ENCODE measurements around the gene ELOVL1.
A peak's percentile ranks its signal among the peaks of the same experiment; 100 is the strongest.
"Not testable (repeated sequence)": the region's sequence is repeated elsewhere in the genome, so short reads cannot be mapped to it uniquely, and the experiment has no call there.

The ELOVL1 gene

DNA sequence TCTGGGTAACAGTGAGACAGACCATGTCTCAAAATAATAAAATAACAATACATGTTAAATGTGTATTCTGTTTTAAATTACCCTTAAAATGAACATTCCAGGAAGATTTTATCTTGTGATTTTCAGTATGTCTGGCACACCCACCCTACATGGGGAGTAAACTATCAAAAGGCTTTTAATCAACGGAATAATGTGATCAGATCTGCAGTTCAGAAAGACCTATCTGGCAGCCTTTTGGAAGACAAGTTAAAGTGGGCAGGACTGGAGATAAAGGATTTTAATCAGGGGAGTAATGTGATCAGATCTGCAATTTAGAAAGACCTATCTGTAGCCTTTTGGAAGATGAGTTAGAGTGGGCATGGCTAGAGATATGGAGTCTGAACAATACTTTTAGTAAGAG is 11.7 kb upstream of the ELOVL1 start:
- no peak for FAIRE-seq

DNA sequence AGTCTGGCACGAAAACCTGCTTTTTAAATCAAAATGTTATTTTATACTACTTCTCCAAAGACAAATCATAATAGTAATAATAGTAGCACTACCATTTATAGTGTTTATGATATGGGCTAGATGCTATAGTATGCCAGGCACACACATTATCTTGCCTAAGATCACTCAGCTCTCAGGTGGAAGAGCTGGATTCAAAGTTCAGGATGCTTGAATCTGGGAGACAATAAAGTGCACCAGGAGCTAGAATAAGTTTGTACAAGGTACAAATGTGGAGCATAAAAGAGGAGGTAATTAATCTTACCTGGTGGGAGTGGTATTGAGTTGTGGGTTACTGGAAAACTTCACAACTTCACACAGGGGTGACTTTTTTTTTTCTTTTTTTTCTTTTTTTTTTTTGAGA is 10.0 kb upstream of the ELOVL1 start:
- FAIRE-seq: no peak

DNA sequence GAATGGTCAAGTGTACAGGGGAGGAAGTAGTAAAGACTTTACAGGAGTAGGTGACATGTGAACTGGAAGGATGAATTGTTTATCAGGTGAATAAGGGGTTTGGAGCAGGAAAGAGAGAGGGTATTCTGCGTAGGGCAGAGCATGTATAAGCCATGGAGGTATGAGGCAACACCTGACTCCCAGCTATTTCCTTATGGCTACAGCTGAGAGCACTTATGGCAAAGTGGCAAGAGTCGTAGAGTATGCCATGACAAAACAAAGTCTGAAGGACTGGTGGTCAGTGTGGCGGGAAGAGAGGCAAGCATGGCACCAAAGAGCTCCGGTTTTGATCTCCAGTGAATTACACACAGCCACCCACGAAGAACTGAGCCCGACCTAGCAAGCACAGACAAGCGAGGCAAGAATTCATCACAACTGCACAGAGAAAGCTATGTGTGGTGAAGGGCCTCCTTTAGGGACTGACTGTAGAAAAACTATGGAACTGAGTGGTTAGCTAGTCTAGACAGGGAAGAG is 9.0 kb upstream of the ELOVL1 start:
- no peak for FAIRE-seq

DNA sequence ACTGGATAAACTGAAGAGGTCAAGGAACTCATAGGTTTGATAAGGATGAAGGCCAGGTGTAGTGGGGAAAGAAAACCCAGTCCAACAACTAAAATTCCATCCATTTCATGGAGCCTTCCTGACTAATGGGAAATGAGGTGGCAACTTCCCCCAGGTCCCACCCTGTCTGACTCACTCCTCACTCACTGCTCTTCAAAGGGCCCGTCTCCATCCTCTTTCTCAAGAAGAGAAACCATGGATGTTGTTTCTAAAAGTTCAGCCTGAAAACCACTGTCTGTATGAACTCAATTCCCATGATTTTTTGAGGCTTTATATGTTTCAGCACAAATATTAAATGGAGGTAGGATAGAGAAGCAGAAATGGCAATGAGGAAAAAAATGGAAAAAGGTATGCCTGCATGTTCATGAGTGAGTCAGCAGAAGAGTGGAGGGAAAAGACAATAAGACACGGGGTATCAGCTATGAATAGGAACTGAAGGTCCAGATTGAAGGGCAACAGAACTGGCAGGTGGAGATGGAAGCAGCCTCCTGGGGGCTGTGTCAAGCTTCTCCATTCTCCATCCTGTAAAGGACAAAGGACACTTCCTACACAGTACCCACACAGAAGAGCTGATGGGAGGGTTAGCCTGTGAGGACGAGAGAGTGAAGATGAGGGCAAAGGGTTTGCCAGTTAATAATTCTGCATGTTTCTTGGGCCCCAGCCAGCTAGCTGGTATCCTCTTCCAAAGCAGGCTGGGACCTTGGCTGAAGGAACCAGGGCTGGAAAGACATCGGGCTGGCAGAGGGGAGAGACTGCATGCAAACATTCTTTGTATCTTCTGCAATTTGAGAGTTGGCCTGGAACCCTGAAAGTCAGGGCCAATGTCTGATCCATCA is 5.5 kb upstream of the ELOVL1 start:
- FAIRE-seq: no peak

DNA sequence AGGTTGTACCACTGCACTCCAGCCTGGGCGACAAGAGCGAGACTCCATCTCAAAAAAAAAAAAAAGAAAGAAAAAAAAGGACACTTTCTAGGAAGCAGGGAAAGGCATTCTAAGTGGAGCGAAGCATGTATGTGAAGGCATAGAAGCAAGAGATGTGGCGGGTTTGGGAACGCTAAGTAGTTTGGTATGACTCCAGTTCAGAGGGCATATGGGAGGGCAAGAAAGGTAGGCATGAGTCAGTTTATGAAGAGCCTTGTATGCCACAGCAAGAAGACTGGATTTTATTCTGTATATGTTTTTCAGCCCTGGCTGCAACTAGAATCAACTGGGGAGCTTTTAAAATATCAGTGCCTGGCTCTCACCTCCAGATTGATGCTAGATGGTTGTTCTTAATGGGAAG is 4.4 kb upstream of the ELOVL1 start:
- FAIRE-seq: no peak

DNA sequence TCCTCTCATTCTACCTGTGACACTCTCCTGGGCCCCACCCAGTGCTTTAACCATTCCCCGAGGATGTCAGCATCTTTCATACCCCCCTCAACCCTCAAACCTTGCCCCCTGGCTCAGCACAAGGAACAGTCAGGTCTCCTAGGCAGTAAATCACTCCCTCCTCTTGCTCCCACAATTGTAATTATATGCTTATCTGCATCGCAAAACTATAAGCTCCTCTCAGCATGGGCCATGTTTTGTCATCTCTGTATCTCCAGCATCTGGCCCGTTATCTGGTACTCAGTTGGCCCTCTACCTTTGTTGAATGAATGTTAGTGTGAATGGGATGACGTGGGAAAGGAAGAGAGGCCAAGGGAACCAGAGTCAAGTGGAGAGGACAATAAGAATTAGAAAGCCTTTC is 2.8 kb upstream of the ELOVL1 start:
- no peak for FAIRE-seq

DNA sequence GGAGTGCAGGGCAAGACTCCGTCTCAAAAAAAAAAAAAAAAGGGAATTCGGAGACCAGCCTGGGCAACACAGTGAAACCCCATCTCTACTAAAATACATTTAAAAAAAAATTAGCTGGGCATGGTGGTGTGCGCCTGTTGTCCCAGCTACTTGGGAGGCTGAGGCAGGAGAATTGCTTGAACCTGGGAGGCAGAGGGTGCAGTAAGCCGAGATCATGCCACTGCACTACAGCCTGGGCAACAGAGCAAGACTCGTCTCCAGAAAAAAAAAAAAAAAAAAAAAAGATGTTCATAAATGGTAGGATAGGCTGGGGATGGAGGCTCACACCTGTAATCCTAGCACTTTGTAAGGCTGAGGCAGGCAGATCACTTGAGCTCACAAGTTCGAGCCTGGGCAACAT is 2.0 kb upstream of the ELOVL1 start:
- FAIRE-seq: not testable (repeated sequence)

DNA sequence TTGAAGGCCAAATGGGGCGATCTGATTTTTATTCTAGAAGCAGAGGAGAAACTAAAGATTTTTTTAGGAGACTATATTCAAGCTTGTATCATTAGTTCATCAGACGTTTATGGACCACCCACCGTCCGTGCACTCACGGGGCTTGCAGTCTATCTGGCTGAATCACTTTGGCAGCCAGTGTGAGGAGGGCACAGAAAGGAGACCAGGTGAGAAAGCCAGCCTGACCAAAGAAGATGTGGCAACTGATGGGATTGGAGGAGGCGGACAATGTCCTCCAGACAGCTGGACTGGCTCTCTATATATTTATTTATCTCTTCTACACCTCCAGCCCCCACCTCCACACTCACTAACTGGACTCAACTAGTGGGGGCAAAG is 822 bp upstream of the ELOVL1 start:
- FAIRE-seq: no peak

DNA sequence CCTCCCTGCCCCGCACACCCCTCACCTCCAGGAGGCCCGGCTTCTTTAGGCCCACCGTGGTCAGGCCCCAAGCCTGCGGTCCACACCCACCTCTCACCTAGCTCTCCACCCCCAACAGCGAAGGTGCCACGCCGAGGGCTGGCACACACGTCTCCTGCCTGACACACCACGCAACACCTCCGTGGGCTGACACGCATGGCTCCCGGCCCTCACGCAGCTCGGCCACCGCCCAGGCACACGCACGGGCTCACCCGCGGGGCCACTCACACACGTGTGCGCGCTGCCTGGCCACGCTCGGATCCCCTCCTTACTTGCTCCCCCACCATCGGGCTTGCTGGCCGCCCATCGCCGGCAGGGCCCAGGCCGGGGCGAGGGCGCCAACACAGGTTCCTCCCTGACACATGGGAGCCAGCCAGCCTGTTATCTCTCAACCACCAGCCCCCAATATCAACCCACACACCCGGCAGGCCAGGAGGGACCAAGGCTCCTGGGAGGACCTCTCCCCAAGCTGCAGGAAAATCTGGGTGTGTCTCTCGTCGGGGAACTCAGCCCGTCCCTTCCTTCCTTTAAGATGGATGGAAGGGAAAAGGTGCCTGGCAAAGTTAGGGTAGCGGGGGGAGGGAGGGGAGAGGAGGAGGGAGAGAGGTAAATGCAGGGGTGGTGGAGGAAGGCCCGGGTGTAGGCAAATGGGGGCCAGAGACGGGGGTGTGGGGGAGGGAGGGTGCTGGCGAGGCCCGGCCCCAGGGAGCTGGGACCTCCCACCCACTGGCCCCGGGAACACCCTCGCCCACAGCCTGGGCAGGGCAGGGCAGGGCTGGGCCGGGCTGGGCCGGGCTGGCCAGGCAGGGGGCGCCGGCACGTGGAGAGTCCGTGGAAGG is 546 bp downstream of the ELOVL1 start:
- FAIRE-seq: no peak

DNA sequence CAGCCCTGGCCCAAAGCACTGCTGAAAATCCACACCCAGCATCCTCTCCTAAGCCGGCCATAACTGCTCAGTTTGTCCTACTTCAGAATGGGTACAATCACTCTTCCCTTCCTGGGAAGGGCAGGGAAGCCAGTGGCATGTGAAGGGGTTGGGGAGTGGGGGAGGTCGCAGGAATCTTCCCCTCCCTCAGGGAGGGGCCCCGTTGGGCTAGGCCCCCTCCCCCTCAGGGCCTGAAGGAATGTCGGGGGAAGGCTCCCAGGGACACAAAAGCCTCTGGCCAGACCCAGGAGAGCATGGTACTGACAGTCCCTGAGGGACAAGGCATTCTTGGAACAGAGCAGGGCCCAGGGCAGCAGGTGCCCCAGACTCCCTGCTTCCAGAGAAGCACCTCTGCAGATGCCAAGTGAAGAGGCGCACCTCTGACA is 1.2 kb downstream of the ELOVL1 start:
- no peak for FAIRE-seq

DNA sequence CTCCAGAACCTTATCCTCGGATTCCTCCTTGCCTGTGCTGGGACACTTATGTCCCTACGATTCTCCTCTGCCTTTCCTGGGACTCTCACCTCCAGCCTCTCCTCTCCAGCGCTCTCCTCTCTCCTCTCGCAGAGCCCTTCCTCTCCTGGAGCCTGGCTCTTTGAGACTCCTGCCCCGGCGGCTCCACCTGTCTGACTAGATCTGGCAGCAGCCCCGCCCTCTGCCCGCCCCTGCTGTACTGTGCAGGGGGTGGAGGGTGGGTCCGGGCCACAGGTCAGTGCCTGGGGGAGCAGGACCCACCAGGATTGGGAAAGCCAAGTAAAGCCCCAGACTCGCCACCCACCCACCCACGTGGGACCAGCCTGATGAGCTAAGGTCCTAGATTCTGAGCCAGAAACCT is 1.6 kb downstream of the ELOVL1 start:
- FAIRE-seq: no peak

DNA sequence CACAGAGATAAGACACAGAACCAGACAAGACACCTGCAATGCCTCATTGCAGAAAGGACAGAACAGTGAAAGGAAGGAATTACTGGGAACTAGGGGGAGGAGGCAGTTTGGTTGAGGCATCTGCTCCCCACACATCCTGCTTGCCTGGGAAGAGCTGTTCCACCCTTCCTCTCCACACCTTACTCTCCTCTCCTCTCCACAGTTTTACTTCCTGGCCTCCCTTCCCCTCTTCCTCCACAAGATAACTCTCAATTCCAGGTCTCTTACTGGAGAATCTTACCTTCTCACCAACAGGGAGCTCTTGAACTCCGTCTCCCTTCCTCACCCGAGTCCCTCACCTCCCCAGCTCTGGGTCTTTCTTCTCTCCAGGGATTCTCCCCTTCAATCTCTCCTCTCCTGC is 2.1 kb downstream of the ELOVL1 start:
- FAIRE-seq: no peak

DNA sequence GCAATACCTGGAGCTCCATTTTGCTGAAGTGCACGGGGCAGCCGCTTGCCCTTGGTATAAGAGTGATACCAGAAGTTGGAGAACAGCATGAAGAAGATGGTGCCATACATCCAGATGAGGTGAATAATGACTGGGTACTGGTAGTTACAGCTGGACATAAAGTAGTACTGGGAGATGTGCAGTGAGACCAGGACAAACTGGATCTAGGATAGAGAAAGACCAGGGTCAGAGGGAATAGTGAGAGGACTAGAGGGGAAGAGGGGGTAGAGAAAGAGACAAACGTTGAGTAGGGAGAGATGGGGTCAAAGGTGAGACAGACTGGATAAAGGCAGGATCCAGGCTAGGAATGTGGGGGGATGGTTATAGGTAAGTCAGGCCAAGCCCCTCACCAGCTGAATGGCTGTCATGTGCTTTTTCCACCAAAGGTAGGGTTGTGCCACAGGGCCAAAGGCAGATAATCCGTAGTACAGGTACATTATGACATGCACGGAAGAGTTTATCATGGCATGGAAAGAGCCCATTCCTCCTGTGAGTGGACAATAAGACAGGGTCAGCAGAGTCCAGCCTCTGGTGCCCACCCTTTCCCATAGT is 3.8 kb downstream of the ELOVL1 start:
- FAIRE-seq: no peak

DNA sequence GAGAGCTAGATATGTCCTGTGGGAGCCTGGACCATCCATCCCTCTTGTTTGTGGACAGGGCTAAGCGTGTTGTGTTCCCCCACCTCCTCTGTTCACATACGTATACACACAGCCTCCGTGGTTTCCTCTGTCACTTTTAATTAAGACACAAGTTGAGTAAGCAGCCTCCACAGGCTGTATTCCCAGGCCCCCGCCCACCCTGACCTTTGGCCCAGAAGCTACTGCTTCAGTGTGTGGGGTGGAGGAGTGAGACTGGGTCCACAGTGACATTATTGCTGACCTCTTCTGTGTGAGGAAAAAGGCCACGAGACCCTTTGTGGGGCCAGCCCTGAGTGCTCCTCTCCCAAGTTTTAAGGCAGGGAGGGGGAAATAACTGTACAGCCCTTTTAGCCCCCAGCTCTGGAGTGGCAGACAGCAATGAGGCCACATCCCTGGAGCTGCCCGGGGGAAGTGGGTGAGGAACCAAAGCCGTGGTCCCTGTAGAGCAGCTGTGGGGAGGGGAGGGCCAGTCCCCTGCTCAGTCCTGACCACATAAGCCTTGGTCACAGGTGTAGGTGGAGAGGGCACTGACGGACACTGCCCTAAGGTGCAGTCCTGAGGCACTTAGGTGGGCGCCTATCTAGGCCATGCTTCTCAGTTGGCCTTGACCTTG is 4.4 kb downstream of the ELOVL1 start:
- FAIRE-seq: no peak

DNA sequence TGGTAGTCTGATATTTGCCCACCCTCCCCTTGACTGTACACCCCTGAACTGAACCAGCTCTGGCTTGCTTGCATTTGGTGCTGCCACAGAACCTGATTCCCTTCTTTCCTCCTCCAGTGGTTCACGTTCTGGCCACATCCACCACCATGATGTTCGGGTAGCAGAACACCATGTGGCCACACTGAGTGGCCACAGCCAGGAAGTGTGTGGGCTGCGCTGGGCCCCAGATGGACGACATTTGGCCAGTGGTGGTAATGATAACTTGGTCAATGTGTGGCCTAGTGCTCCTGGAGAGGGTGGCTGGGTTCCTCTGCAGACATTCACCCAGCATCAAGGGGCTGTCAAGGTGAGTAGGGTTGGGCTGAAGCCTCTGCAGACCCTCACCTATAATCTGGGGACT is 7.2 kb downstream of the ELOVL1 start:
- FAIRE-seq: no peak

DNA sequence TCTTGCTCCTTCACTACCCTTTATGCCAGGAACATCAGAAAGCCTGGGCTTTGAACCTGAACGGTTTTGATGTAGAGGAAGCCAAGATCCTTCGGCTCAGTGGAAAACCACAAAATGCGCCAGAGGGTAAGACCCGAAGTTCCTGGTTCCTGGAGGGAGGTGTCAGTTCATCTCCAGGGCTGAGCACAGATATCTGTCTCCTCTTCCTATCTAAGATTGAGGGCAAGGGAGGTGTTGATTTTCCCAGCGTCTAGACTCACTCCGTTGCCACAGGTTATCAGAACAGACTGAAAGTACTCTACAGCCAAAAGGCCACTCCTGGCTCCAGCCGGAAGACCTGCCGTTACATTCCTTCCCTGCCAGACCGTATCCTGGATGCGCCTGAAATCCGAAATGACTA is 8.1 kb downstream of the ELOVL1 start:
- no peak for FAIRE-seq

DNA sequence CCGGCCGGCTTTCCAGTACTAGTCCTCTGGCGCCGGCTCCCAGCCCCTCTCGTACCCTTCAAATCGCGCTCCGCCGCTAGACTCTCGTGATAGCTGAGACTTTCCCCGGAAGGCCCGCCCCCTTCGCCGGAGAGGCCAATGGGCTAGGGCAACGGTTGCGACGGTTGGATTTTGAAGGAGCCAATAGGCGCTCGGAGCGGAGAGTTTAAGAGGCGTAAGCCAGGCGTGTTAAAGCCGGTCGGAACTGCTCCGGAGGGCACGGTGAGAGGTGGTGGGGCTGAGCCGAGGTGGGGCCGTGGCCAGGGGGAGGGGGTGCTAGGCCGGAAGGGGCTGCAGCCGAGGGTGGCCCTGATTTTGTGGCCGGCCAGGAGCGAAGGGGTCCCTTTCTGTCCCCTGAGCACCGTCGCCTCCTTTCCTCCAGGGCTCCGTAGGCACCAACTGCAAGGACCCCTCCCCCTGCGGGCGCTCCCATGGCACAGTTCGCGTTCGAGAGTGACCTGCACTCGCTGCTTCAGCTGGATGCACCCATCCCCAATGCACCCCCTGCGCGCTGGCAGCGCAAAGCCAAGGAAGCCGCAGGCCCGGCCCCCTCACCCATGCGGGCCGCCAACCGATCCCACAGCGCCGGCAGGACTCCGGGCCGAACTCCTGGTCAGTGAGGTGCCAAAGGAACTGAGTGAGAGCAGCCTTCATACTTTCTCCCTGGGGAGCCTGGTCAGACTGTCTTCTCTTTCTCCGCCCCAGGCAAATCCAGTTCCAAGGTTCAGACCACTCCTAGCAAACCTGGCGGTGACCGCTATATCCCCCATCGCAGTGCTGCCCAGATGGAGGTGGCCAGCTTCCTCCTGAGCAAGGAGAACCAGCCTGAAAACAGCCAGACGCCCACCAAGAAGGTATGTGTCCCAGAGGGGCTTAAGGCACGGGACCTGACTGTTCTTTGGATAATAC is 8.8 kb downstream of the ELOVL1 start, which contains the start of gene CDC20:
Gene CDC20, plus strand, starts transcription at position 236 of the 948 bp plus-strand sequence. Its CDS starts 235 bp downstream, at position 471.
- FAIRE-seq: peak; percentile 55

DNA sequence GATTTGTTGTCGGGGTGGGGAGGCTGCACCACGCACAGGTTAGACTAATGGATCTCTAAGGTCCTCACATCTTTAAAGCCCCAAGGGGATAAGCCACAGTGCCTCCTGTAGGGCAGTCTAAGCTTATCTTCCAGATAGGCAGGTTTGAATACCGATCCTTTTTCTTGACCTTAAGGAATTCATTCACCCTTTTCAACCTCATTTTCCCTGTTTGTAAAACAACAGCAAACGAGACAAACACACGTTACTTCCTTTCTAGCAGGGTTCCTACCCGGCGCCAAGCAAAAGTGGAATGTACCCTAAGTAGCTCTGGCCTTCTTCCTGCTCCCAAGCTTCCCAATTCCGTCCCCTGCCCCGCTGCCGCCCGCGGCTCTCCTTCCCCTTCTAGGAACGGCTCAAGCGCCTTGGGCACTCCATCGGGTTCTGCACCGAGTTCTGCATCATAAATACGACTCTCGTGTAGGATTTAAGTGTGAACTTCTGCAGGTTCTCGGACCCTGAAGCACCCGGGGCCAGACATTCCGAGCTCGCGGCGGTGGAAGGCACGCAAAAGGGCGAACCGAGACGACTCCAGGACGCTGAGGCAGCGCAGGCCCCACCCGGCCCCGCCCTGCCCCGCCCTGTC is 9.6 kb downstream of the ELOVL1 start:
- FAIRE-seq: no peak

DNA sequence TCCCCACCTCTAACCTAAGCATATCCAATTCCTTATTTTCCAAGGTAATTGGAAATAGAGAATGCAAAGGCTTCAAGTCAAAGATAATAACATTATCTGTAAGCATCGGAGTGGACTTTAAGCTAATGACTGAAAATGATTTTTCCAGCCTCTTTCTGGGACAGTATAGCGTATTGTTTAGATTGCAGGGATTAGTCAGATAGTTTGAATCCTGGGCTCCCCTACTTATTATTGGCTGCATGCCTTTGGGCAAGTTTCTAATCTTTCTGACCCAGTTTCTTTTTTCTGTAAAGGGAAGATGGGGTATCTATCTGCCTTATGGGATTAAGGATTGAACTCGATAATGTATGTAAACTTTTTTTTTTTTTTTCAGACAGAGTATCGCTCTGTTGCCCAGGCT is 10.6 kb downstream of the ELOVL1 start:
- no peak for FAIRE-seq

DNA sequence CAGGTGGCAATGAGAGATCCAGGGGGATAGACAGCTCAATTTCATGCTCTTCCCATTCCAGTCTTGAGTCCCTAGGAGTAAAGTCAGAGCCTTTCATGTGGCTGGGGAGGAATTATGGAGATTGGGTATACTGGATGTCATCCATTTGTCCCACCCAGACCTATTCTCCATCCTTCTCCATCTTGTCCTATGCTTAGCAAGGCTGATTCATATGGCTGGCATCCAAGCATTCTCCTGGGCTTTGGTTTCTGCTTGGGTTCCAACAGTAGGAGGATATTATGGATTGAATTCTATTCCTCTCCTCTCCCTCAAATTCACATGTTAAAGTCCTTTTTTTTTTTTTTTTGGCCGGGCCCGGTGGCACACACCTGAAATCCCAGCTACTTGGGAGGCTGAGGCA is 12.9 kb downstream of the ELOVL1 start:
- FAIRE-seq: no peak

DNA sequence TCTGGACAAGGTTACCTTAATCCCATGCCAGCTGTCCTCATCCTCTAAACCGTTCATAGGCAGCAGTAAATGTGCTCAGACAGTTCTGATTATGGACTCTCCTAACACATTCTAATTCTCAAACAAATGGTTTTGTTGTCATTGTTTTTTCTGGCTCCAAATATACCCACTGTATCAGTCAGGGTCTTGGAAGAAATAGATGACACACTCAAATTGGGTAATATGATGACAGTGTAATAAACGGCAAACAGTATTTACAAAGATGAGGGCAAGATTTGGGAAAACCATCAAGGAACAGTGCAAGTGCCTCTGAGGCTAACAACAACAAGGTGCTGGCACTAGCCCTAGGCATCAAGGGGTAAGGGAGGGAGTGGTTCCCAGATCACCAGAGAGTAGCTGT is 13.3 kb downstream of the ELOVL1 start:
- no peak for FAIRE-seq

Data from TTC549 (cell line).